AML-193 (cell line): Measurements from ENCODE around the gene ACAN.

Source experiments
- DNase-seq, 2 experiments: peaks; one replicate each; lab custom pipeline; 2025; lab: John Stamatoyannopoulos, UW

The ACAN gene

DNA sequence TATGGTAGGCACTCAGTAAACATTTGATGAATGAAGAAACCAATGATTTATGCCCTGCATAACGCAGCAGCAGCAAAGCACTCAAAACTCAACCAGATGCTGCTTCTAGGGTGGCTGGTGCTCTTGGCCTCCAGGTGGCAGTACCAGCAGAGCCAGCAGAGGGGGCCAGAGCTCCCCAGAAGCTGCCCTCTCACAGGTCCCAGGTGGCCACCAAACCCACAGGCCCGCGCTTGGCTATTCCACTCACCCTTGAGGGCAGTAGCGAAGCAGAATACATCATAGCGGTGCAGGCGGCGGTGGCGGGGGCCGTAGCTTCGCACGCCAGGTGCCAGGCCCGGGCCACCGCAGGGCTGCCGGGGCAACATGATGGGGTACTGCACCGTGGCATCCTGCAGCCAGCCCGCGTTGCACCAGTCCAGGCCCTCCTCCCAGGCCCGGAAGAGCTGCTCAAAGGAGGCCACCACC is 75.5 kb downstream of the ACAN start:
- DNase-seq: peak; percentile 19 to 38

DNA sequence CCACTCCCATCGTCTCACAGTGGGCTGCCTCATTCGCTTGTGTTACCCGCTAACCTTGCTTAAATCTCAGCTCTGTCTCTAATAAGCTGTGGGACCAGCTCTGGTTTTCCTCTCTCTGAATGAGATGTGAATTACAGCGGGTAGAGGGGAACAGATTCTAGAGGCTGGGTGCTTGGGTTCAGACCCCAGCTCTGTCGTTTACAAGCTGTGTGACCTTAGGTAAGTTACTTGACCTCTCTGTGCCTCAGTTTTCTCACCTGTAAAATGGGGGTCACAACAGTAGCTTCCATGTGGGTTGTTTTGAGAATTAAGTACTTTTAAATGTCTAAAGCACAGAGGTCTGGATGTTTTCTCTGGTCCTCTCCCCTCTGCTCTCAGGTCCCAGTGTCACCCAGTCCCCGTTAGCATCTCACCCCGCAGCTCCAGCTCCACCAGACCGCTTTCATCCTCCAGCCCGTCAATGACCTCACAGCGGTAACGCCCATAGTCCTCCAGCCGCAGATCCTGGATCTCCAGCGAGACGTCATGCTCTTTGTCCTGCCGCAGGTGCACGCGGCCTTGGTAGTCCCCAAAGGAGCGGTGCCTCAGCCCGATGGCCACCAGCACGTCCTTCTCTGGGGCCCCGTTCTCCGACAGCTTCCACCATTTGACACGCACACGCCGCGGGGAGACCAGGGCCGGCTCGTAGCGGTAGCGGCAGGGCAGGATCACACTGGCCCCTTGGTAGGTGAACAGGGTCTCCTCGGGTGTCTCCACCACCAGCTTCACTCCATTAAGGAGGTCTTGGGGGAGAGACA is 77.9 kb downstream of the ACAN start:
- DNase-seq: no peak

DNA sequence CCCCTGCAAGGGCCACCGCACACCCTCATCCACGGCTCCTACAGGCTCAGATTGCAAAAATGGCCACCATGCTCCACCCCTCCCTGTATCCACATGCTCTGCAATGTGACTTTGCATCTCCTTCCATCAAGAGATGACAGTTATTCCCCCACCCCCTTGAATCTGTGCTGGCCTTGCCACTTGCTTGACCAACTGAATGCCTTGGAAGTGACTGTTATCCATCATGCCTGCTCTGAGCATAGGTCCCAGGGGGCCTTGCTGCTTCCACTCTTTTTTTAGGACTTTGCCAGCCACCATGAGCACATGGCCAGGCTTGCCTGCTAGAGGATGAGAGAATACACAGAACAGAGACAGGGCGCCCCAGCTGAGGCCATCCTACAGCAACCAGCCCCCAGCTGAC is 78.5 kb downstream of the ACAN start:
- no peak for DNase-seq

DNA sequence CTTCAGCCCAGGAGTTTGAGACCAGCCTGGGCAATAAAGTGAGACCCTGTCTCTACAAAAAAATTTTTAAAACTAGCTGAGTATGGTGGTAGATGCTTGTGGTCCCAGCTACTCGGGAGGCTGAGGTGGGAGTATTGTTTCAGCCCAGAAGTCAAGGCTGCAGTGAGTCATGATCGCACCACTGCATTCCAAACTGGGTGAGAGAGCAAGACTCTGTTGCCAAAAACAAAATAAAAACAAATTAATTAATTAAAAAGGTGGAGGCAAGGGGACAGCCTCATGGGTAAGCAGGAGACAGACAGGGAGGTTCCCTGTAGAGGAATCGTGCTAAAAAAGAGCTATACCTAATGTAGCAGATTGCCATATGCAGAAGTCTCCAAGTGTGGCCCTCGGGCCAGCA is 79.5 kb downstream of the ACAN start:
- no peak for DNase-seq

DNA sequence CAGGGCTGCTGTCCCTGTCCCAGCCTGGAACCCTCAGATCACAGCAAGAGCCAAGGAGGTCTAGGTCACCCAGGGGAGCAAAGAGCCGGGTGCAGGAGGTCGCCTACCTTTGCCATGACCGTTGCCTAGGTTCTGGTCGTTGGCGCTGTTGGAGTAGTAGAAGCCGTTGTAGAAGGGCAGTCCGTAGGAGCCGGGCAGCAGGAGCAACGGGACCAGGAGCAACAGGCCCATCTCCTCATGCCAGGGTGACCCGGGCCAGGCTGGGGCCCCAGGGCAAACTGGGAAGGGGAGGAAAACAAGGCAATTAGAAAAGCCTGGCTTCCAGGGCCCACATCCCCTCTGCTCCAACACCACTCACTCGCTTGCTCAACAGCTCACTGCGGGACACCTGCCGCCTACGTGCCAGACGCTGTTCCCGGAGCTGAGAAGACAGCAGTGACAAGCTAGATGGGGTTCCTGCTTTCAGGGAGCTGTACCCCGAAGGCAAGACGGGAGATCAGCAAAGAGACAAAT is 83.9 kb downstream of the ACAN start:
- no peak for DNase-seq

DNA sequence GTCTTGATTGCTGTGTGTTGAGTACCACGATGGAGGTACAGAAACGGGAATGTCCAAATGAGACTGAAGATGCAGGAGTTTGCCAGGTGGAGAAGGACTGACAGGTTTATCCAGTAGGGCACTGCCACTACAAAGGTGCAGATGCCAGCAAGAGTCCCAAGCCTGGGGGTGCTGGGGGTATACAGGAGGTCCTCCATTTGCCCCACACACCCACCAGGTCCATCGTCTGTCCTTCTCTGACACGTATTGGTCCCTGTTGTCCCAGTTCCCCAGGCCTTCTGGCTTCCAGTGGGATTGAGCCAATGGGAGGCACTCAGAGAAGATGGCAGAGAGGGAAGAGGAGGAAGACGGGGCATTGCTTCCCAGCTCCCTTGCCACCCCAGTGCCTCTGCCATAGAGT is 85.5 kb downstream of the ACAN start:
- no peak for DNase-seq

DNA sequence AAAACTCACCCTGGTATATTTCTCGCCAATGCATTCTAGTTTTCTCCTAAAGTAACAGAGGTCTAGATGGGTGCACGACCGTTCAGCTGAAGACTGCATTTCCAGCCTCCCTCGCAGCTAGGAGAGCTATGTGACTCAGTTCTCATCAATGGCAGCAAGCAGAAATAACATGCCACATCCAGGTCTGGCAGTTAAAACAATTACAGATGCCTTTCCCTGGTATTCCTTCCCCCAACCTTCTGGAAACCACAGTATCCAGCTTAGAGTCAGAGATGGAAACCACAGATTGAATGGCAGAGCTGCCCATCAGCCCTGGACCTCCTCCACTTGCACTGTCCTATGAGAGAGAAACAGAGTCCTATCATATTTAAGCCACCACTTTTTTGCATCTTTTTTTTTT is 87.3 kb downstream of the ACAN start:
- no peak for DNase-seq

DNA sequence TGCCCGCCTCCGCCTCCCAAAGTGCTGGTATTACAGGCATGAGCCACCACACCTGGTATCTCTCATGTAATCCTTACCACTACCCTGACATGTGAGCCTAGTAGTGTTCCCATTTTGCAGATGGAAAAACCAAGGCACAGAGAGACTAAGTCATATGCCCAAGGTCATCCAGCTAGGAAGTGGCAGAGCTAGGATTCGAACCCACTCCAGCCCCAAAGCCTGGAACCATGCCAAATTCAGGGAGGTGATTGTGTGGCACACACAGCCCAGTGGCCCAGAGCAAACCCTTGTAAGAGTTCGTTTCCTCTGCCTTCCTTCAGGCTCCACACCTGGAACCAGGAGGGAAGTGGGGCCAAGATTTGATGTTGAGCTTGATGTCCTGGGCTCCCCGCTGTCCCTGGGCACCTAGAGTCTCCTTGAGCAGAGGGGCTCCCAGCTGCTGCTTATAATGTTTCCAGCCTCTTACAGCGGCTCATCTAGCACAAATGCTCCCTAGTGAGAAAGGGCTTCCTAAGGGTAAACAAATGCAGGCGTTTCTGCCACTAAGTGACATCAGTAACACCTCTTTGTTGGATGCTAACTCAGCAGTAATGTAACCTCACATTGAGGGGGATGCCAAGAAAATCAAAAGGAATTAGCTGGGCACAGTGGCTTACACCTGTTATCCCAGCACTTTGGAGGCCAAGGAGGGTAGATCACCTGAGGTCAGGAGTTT is 88.5 kb downstream of the ACAN start:
- no peak for DNase-seq

DNA sequence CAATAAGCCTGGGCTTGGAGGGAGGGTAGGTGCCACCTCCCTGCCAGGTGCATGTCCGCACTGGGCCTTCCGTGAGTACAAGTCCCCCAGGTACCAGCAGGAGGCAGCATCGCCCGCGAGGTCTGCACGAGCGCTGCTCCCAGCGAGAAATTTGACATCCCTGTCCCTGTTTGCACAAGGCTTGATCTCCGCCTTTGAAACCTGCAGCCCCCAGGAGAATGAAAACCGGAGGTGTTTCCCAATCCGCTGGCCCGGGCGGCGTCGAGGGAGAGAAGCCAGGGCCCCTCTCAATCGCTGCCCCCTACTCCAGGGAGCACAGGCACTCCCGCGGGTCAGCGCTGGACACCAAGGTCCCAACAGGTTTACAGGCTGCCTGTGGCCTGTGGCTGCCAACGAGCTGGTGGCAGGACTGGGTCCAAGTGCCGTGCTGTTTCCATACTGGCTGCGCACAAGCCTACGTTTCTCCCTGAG is 91.1 kb downstream of the ACAN start:
- DNase-seq: no peak

DNA sequence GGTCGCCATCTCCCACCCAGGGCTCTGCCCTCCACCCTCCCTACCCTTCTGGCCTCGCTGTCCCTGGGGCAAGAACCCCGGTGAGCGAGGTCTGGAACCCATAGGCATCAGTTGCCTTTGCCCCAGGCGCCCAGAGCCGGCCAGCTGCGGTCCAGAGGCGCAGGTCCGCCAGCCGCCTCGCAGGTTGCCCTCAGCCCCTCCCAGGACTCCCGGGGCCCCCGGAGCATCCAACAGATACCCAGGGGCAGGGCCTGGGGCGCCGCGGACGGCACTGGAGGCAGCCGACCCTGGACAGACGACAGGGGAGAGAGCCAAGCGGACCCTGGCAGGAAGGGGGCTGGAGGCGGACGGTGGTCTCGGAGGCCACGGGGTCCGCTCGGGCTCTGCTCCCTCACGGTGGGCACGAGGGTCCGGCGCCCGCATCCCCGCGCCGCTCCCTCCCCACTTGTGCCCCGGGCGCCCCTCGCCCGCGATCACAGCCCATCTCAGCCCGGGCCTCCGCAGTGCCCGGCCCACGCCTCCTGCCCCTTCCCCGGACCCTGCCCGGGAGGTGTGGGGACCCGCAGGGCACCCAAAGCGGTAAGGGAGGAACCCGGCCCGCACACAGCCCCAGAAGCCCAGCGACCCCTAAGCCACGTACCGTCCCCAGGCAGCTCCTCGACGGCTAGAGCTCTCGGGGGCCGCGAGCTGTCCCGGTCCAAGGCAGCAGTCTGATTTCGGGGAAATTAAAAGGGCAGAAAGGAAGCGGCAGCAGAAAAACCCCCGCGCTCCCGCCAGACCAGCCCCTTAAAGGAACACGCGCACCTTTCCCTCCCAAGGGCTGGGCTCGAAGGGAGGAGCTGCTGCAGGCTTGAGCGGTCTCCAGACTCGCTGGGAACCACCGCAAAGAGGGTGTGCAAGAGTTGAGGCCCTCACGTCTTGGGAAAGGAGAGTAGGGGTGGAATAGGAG is 91.9 kb downstream of the ACAN start, which contains the start of gene HAPLN3:
Gene HAPLN3 (minus strand): TSS at position 726 of the 949 bp plus-strand sequence. CDS start 8,246 bp downstream, outside the sequence.
- no peak for DNase-seq

DNA sequence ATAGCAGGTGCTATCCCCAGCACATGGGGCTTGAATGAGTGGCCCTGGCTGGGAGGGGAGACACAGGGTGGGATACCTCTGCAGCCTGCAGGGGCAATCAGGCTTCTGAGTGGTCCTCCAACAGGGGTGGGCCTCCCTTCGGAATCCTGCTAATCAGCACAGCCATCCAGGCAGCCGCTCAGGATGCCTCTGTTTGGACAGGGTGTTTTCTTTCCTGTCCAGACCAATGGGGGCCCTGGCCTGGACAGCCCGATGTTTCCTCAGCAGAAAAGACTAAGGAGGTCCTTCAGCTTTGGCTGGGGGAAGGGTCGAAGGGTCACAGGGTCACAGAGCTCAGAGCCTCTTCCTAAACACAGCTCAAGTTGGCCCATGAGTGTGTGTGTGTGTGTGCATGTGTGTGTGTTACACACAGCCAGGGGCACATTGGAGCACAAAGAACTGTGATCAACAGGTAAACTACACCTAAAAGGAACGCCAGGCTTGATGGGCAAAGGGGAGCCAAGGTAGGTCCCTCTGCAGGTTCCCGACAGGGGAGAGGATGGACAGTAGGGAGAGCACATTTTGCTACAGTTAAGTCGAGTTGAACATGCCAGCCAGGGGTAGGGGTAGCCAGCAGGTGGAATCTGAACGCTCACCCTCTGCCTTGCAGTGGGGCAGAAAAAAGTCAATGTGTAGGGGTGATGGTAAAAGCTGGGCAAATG is 93.2 kb downstream of the ACAN start:
- no peak for DNase-seq

DNA sequence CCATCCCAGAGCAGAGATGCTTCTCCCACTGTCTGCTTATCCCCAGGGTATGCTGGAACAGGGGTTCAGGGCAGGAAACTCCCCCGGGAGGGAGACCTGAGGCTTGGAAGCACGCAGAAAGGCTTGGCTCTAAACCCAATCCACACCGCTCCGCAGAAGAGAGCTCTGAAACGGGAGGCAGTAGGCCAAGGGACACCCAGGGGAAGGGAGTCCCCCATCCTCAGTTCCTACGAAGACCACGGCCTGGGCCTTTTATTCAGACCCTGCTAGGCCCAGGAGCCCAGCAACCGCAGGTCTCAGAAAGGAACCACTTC is 93.9 kb downstream of the ACAN start:
- no peak for DNase-seq

DNA sequence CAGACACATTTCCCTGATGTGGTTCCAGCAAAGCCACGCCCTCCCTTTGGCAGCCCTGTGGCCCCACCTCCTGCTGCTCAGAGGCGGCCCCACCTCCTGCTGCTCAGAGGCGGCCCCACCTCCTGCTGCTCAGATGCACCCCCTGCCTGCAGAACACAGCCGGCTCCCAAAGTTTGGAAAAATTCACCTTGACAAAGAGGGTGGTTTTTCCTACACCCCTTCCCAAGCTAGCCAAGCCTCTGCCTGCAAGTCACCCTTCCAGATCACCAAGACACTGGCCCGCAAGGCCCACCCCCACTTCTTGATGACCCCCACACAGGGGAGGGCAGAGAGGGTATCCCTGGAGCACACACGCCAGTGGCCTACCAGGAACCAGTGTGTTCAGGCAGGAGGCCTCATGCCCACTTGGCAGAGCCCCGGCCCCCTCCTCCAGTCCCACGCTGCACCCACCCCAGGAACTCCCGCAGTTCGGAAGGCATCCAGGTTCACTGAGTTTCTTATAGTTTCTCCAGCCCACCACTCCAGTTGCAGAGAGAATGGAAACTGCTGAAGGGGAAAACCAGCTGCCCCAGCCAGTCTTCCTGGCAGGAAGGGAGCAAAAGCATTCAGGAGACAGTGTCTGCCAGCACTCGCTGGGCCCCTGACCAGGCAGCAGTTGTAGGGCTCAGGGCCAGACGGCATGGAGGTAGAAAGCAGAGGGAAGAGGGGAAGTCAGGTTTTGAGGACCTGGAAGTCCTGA is 94.4 kb downstream of the ACAN start:
- peak; percentile 12 to 34 for DNase-seq

DNA sequence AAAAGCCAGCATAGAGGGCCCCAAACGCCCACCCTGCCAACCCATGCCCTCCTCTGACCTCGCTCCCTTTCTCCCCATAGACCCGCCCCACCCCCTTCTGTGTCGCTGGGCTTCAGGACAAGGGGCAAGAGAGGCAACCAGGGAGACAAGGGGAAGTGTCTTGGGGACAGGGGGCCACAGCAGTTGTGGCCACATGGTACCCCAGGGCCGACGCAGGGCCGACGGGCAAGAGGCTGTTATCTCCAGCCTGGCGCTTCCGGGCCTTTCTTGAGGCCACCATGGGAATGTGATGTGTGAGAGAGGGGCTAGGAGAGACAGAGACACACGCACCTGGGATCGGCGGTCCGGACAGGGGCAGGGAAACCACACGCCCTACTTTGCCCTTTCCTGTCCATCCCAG is 95.5 kb downstream of the ACAN start:
- no peak for DNase-seq

DNA sequence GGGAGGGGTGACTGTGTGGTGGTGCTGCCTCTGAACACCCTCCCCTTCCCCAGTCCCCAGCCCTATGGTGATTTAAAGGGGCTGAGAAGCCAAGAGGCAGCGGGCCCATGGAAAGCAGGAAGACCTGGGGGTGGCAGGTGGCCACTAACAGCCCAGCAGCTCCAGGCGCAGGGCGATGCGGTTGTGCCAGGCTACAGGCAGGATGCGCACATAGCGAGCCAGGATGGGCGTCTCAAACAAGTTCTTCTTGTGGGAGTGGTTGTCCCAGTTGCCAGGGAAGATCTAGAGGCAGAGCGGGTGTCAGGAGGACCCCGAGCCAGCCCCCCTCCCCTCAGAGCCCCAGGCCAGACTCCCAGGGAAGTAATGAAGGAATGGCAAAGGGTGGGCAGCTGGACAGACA is 96.0 kb downstream of the ACAN start:
- DNase-seq: no peak

DNA sequence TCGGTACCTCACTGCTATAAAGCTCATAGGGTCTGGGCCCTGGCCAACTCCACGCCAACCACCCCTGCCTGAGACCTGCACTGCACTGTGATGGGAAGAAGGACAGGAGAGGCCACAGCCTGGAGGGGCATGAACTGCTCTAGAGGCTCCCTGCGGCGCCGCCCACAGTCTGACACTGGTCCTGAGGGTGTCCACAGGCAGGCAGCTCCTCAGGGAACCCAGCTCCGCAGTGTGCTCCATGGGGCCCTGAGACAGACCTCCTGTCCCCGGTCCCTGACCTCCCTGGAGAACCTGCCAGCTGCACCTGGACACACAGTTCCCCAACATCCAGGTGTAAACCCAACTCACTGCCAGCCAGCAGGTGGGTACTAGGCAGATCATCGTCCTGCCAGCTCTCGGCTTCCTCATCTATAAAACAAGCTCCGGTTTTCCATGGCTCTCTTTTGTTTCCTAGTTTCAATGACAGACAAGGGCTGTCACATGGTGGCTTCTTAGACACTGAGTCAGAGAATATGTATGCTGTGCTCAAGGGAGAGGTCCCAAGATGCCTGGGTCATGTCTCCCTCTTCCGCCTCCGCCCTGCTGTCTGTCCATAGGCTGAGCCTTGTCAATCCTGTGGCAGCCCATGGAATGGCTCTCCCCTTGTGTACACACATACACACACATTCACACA is 97.2 kb downstream of the ACAN start:
- no peak for DNase-seq

DNA sequence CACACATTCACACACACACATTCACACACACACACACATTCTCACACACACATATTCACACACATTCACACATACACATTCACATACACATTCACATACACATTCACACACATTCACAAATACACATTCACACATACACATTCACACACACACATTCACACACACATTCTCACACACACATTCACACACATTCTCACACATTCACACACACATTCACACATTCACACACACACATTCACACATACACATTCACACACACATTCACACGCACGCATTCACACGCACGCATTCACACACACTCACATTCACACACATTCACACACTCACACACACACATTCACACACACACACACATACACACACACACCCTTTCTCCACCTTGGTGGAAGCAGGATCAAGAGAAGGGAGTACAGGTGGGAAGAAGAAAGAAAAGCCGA is 97.8 kb downstream of the ACAN start:
- DNase-seq: no peak

DNA sequence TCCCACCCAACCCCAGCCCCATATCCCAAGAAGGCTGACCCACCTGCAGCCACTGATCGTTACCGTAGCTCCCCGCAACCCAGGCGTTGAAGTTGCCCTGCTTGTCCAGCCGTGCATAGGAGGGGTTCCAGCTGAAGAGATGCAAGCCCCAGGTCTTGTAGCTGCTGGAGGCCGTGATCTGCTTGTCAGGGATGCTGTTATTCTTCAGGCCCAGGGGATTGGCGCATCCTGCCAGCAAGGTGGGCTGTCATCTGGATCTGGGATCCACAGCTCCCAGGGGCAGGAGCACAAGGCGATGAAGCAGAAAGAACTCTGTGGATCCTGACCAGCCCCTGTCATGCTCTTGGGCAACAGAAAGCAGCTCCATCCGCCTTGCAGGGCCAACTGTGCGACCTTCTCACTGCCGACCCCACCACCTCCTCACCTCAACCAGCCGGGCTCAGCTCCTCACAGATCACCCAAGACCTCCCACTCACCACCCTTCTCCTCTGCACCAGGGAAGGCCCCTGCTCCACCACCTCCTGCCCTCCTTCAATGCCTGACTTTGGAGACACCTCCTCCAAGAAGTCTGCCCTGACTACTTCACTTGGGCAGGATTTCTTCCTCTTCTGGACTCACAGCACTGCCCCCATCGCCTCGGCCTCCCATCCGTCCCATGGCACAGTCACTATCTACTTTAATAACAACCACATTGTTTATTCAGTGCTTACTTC is 98.4 kb downstream of the ACAN start:
- DNase-seq: no peak

DNA sequence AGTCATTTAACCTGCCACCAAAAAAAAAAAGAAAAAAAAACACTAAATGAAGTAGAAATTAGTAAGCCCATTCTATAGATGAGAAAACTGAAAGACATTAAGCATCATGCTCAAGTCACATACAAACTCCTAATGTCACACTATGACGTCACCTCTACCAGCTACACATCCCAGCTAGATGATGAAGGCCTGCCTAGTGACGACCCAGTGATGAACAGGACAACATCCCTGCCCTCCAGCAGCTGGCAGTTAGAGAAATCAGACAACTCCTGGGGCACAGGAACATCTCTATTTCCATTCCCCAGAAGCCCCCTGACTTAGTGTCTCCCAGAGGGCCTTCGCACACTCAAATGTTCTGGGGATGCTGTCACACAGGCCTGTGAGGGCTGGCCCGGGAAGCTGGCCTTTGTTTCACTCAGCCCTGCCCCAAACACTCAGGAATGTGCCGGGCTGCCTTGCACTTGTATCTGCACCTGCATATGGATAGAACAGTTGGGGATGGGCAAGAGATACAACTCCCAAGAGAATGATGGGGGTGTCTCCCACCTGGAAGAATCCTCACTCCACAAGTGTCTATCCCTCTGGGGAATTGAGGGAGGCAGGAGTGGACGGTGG is 99.1 kb downstream of the ACAN start:
- no peak for DNase-seq
